Measurements from ENCODE around the gene GLDN.

GLDN gene

GRCh38 chr15:51341366-51342226, at the start of gene GLDN:
Gene GLDN, plus strand, starts transcription at chr15:51341655. Its CDS starts 30 bp downstream, at chr15:51341685.
- H3K27ac ChIP-seq (ENCODE audit: low read length): no peak within 1 kb of the TSS
- H3F3A ChIP-seq (ENCODE audit: insufficient read depth, low read length): no peaks in the 10 kb centered on the region
- no peaks in the 10 kb centered on the region for H3K4me1 ChIP-seq (ENCODE audit: low read length)
- no peaks in the 10 kb centered on the region for H3K36me3 ChIP-seq (replicated peaks; ENCODE audit: insufficient read depth, low read length)
- 0 out of 2 replicates have a peak, but pooled peaks cover 7% of the 10 kb centered on the region for H3K27me3 ChIP-seq (replicated peaks; ENCODE audit: insufficient read depth, low read length)
- TF ChIP-seq EZH2 (optimal IDR thresholded peaks at IDR 0.05; ENCODE audit: low read depth, low read length) (no peak), CTCF (IDR thresholded peaks at IDR 0.05; ENCODE audit: low read length) (no peak), EZH2phosphoT487 (IDR thresholded peaks at IDR 0.05; ENCODE audit: low read length) (no peak)
- no peak within 1 kb of the TSS for H3K4me3 ChIP-seq (ENCODE audit: low read length)
- no peaks in the 10 kb centered on the region for H3K79me2 ChIP-seq (ENCODE audit: low read length)
- no peak within 1 kb of the TSS for H2AFZ ChIP-seq (ENCODE audit: low read length)
- H3K9me3 ChIP-seq (replicated peaks; ENCODE audit: insufficient read depth, low read length): no peaks in the 10 kb centered on the region
- DNase-seq: no peak
- no peak within 1 kb of the TSS for H3K4me2 ChIP-seq (ENCODE audit: low read depth, low read length)
- H3K9me2 ChIP-seq (replicated peaks; ENCODE audit: insufficient read depth, low read length): no peaks in the 10 kb centered on the region
- no peak within 1 kb of the TSS for H3K9ac ChIP-seq (ENCODE audit: low read length)
- H4K20me1 ChIP-seq (ENCODE audit: insufficient read depth, low read length): no peaks in the 10 kb centered on the region

- H3K27ac ChIP-seq (ENCODE audit: low read length): no peak overlapping the region
- no peaks in the 10 kb centered on the region for H3K36me3 ChIP-seq (replicated peaks; ENCODE audit: insufficient read depth, low read length)
- no peaks in the 10 kb centered on the region for H3F3A ChIP-seq (ENCODE audit: insufficient read depth, low read length)
- H3K9me3 ChIP-seq (replicated peaks; ENCODE audit: insufficient read depth, low read length): no peaks in the 10 kb centered on the region
- no peak overlapping the region for H3K4me2 ChIP-seq (ENCODE audit: low read depth, low read length)
- H3K9ac ChIP-seq (ENCODE audit: low read length): no peak overlapping the region
- H3K4me3 ChIP-seq (ENCODE audit: low read length): no peak overlapping the region
- no peaks in the 10 kb centered on the region for H3K9me2 ChIP-seq (replicated peaks; ENCODE audit: insufficient read depth, low read length)
- H2AFZ ChIP-seq (ENCODE audit: low read length): no peak overlapping the region
- H3K27me3 ChIP-seq (replicated peaks; ENCODE audit: insufficient read depth, low read length): 0 out of 2 replicates have a peak, but pooled peaks cover 4% of the 10 kb centered on the region
- no peaks in the 10 kb centered on the region for H4K20me1 ChIP-seq (ENCODE audit: insufficient read depth, low read length)
- H3K79me2 ChIP-seq (ENCODE audit: low read length): no peaks in the 10 kb centered on the region
- TF ChIP-seq CTCF (IDR thresholded peaks at IDR 0.05; ENCODE audit: low read length) (no peak), EZH2 (optimal IDR thresholded peaks at IDR 0.05; ENCODE audit: low read depth, low read length) (no peak), EZH2phosphoT487 (IDR thresholded peaks at IDR 0.05; ENCODE audit: low read length) (no peak)
- DNase-seq: no peak
- no peaks in the 10 kb centered on the region for H3K4me1 ChIP-seq (ENCODE audit: low read length)
Measured at GRCh38 chr15:51298620-51299019, 42.8 kb upstream of the GLDN start.

- Histone ChIP-seq H3K9ac (ENCODE audit: low read length) (no peak overlapping the region), H3K27ac (ENCODE audit: low read length) (no peak overlapping the region), H3K79me2 (ENCODE audit: low read length) (no peaks in the 10 kb centered on the region), H3K27me3 (replicated peaks; ENCODE audit: insufficient read depth, low read length) (0 out of 2 replicates have a peak, but pooled peaks cover 4% of the 10 kb centered on the region), H3K36me3 (replicated peaks; ENCODE audit: insufficient read depth, low read length) (no peaks in the 10 kb centered on the region), H2AFZ (ENCODE audit: low read length) (no peak overlapping the region), H3K4me1 (ENCODE audit: low read length) (no peaks in the 10 kb centered on the region), H3K9me3 (replicated peaks; ENCODE audit: insufficient read depth, low read length) (no peaks in the 10 kb centered on the region), H3K4me3 (ENCODE audit: low read length) (no peak overlapping the region), H4K20me1 (ENCODE audit: insufficient read depth, low read length) (no peaks in the 10 kb centered on the region), H3K9me2 (replicated peaks; ENCODE audit: insufficient read depth, low read length) (no peaks in the 10 kb centered on the region), H3K4me2 (ENCODE audit: low read depth, low read length) (no peak overlapping the region), H3F3A (ENCODE audit: insufficient read depth, low read length) (no peaks in the 10 kb centered on the region)
- TF ChIP-seq EZH2phosphoT487 (IDR thresholded peaks at IDR 0.05; ENCODE audit: low read length): no peak
- no peak for TF ChIP-seq CTCF (IDR thresholded peaks at IDR 0.05; ENCODE audit: low read length)
- DNase-seq: no peak
Measured at GRCh38 chr15:51299187-51300015, 42.1 kb upstream of the GLDN start.
